DMS79 (cell line): Measurements from ENCODE around the gene SPAG17.

Experiments used
- DNase-seq: peaks from one replicate; lab custom pipeline; 2025; lab: John Stamatoyannopoulos, UW

Gene SPAG17

DNA sequence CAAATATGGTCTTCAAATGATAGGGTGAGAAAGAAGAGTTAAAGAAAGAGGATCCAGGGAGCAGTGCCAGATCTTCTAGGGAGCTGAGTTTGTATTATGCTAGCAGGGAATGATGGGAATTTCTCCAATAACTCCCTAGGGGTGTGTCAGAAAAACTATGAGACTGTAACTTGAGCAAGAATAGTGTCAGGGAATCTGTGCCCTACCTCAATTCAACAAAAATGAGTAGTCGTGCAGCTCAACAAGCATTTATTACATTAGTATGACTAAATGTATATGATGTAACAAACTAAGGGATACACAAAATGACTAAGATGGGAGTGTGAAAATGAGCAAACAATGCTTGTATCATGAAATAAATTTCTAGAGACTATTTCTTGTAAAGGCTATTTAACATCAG is 24.2 kb downstream of the SPAG17 start:
- no peak for DNase-seq

- DNase-seq: peak; percentile 20
Observed at GRCh38 chr1:118159569-118159968, 25.5 kb downstream of the SPAG17 start.

- DNase-seq: no peak
Observed at GRCh38 chr1:118158924-118159323, 26.1 kb downstream of the SPAG17 start.

- no peak for DNase-seq
Observed at GRCh38 chr1:118157506-118157905, 27.5 kb downstream of the SPAG17 start.

GRCh38 chr1:118155106-118155505 is 29.9 kb downstream of the SPAG17 start:
- no peak for DNase-seq

DNA sequence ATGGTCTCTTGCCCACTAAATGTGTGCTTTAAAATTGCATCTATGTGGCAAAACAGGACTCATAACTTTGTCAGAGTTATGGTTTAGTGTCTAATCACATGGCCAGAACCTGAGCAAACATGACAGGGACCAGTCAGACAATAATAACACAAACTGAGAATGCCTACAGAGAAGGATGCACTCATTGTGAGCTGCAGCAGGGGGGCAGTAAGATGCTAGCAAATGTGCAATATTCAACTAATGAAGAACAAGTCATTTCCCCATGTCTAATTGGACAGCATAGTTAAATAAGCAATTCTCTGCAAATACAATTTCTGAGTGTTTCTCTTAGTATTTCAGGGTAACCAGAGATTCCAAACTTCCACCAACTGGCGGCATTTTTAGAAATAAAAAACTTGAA is 30.8 kb downstream of the SPAG17 start:
- DNase-seq: no peak

GRCh38 chr1:118151312-118151937 is 33.6 kb downstream of the SPAG17 start:
- no peak for DNase-seq

- no peak for DNase-seq
Observed at GRCh38 chr1:118149799-118150198, 35.2 kb downstream of the SPAG17 start.

DNA sequence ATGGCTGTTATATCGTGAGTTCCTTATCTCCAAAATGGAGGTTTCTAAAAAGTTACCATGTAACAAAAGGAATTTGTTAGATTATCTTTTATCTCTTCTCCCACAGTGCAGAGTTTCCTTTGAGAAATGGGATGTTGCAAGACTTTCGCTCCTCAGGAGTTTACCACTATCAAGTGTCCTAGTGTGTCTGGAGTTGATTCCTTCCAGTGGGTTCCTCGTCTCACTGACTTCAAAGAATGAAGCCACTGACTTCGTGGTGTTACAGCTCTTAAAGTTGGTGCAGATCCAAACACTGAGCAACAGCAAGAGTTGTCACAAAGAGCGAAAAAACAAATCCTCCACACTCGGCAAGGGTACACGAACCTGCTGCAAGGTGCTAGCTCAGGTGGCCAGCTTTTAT is 37.0 kb downstream of the SPAG17 start:
- DNase-seq: no peak

DNA sequence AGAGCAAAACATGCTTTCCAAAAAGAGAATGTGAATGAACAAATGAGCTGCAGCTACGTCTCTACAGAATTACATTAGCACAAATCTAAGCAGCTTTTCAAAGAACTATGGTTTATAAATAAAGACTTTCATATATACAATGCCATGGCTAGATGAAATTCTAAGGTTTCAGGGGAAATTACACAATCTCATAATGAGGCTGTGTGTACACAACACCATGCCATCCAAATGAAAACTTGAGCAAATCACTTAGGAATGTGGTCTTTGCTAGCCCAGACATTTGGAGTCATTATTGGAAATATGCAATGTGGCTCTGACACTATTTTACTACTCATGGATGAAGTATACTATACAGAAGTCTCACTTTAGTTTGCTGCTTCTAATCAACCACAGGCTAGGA is 37.5 kb downstream of the SPAG17 start:
- DNase-seq: no peak

DNA sequence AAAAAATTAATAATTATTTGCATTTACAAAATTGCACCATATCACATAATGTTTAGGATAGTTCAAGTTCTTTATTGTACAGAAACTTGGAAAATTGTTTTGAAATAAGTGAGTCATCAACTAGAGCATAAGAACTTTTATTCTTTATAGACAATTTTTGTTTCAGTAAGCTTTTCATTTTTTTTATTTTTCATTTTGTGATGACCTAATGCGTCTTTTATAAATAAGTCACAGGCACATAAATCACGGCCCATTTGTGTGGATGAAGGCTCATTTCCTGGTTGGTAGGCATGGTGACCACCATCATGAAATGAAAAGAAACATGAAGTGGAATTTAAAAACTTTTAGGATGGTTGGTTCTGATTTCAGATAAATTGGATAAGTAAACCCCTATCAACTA is 39.3 kb downstream of the SPAG17 start:
- DNase-seq: no peak

DNA sequence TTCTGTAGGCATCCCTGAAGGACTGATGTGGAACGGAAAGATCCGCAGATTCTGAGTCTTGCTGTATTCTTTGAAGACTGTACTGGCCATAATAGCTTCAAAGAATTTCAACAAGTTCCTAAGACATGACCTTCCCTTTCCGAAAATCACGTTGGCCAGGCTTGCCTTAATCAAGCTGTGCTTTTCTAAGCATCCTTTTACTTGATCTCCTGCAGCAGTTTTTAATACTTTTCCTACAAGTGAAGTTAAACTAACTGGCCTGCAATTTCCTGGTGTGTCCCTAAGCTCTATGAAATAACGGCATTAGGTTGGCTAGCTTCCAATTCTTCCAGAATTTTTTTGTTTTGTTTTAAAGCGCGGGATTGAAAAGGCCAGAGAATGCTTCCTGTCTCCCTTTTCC is 40.3 kb downstream of the SPAG17 start:
- DNase-seq: no peak

DNA sequence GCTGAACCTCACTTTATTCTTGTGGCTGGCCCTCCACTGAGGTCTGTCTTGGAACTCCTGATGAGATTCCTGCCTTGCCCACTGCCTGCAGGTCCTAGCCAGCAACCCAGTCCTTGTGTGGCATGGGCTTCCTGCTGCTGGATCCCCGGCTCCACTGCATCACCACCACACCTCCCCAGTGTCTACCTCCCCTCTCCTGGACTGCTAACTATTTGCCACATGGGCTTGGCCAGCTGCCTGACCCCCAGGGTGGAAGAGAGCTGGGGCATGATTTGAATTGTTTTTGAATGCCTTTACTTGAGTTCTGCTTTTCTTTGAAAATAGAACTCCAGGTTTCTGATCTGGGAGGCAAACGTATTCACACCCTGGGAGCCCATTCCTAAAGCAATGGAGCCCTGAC is 41.2 kb downstream of the SPAG17 start:
- no peak for DNase-seq

DNA sequence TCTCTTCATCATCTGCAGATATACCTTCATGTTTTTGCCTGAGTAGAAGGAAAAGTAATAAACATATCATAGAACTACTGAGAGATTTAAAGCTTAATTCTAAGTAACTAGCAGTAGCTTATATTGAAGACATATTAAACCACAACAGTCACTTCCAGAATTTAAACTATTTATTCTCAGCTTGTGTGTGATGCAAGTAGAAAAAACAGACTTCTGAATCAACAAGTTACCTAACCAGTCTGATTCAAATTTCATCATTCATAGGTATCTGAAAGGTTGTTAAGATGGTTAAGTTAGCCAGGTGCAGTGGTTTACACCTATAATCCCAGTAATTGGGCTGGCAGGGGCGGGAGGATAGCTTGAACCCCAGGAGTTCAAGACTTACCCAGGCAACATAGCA is 41.9 kb downstream of the SPAG17 start:
- no peak for DNase-seq

- no peak for DNase-seq
Observed at GRCh38 chr1:118142546-118142945, 42.5 kb downstream of the SPAG17 start.

DNA sequence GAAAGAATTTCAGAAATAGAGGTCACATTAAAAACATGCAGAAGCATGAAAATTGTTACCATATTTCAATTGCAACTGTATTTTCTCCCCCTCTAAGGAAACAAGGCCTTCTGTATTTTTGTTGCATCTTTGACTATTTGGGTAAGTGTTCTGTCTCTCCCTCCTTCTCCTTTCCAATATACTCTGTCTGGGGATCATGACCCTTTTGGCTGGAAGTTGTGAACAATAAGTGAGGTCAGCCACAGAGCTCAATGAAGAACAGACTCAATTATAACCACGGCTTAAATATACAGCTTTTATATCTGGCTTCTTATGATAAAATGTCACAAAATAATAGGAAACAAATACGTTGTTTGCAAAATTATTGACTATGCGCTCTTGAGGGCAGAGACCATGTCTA is 47.1 kb downstream of the SPAG17 start:
- no peak for DNase-seq

DNA sequence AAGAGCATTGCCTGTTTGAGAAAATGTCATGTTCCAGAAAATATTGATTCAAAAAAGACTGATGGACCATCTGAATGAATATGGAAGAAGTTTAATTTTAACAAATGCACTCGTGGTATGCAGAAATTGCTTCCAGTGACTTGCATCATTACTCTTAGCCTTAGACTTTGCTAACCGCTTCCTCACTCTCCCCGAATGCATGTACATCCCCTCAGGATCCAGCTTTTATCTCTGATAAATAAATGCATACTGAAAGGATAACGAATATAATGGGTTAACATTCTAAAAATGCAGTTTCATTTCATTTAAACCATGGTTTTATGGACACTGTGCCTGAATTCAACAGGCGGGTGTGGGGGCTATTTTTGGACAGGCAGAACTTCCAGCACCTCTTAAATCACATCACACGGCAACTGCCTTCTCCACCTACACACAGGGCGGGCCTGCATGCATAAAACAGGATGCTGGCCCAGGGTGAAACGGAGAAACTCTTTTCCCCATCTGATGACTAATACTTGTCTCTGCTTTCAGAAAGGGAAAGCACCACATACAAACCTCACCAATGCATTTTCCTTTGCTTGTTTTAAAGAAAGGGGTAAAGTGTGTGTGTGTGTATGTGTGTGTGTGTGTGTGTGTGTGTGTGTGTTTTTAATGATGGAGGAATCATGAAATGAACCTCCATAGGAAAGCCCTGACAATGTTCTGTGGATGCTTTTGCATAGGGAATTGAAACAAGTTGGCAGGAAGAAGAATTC is 48.7 kb downstream of the SPAG17 start:
- DNase-seq: no peak

DNA sequence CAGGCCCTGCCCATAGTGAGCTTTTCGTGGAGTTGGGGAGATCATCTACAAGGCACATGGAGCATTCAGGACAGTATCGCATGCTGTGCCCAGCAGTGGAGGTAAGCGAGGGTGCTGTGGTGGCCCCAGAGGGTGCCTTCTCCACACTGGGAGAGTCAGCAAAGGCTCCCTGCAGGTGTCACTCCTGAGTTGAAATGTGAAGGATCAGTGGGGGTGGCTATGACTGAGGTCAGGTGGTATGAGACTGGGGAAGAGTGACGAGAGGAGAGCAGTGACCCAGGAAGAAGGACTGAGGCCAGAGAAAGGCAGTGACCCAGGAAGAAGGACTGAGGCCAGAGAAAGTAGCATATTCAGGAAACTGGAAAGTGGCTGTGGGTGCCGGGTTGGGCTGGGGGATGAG is 53.0 kb downstream of the SPAG17 start:
- DNase-seq: no peak

GRCh38 chr1:118128761-118129160 is 56.3 kb downstream of the SPAG17 start:
- DNase-seq: no peak

DNA sequence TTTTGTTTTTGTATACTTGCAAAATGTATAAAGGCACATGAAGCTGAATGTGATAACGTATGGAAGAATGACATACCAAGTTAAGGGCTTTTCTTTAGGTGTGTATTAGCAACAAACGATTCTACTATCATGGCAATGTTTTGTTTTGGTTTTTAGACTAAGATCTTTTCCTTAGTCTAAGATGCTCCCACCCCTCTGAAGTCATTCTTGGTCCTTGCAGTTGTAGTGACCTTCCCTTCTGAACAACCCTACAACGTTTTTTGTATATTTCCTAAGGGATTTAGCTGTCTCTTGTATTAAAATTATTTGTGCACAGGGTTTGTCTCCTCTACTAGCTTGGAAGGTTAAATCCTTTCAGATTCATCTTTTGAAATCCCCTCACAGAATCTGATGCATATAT is 61.0 kb downstream of the SPAG17 start:
- DNase-seq: no peak

DNA sequence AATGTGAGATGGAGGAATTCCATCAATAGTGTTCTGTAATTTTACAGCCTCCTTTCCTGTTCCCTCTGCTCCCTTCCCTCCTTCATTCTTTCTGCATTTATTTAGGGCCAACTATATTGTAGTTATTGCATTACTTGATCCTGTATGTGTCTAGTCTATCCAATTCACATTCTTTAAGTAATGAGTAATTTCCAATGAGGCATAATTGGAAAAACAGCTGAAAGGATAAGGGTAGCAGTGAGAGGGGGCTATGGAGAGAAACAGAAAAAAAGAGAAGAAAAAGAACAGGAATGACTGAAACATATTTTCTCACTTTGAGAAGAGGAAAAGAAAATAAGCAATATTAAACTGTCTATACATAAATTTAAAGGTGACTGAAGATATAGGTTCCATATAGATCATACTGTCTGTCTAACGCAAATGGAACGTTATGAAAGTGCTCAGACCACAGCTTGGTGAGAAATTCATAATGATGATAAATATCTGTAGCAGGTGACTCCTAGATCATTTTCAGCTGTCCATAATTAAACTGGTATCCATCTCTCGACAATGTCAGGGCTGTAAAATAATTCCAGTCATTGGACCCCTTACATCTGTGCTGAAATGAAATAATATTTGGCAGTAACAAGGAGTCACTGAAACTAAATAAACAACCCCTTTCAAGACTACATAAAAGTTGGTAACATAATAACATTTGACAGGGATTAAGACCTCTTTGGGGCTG is 61.8 kb downstream of the SPAG17 start:
- no peak for DNase-seq

DNA sequence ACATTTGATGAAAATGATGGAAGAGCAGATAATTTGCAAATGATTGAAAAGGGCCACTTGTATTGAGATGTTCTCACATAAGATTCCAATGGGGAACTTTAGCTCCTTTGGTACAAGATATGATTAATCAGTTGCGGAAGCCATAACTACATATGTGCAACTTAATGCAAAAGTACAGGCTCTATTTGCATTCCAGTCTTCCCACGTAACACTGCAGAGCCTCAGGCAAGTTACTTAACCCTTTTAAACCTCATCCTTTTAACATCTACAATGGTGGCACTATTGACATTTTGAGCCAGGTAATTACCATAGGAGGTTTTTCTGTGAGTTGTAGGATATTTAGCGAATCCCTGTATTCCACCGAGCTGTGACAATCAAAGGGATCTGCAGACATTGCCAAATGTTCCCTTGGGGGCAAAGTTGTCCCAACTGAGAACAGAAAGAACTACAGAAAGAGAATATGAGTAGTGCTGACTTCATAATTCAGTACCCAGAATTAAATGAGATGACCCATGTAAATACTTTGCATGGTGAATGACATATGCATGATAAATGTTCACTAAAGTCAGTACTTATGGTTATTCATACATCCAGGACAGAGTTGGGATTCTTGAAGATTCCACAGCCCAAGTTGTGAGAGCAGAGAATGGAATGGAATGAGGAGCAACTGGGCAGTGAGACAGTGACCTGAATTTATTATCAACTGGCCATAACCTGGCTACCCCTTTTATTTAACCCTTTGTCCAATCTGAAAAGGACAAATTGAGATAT is 62.6 kb downstream of the SPAG17 start:
- DNase-seq: no peak
